Measurements from ENCODE around the gene BARX2. TPM values are rescaled to one million over a fixed set of nuclear protein-coding genes. Genes with fewer than 3 reads are reported as not detected.

BARX2 gene
- polyA plus RNA-seq, 1 of the 3 experiments (the other 2 are of a cell fraction): not detected

GRCh38 chr11:129388824-129389223 lies 13.2 kb downstream of the BARX2 start:
- no peaks in the 10 kb centered on the region for H3F3A ChIP-seq (replicated peaks; ENCODE audit: insufficient read depth)
- H3K79me2 ChIP-seq (ENCODE audit: insufficient read depth): no peaks in the 10 kb centered on the region
- H3K9me3 ChIP-seq: no peaks in the 10 kb centered on the region
- POLR2A ChIA-PET: no interaction called here
- no peak for TF ChIP-seq USF2 (IDR thresholded peaks at IDR 0.05; ENCODE audit: borderline replicate concordance, low read depth, low read length)
- no peak for TF ChIP-seq FOXJ3 (CRISPR knock-in tag; IDR thresholded peaks at IDR 0.05)
- no peak for TF ChIP-seq EP300 (IDR thresholded peaks at IDR 0.05; ENCODE audit: borderline replicate concordance in 1 of 2, low read depth in 1 of 2, low read length in 1 of 2)
- TF ChIP-seq GATA2 (CRISPR knock-in tag; IDR thresholded peaks at IDR 0.05): no peak
- no peak for TF ChIP-seq POLR2AphosphoS5 (IDR thresholded peaks at IDR 0.05; ENCODE audit: low read depth, low read length)
- no peak for TF ChIP-seq RCOR1 (IDR thresholded peaks at IDR 0.05; ENCODE audit: low read length)
- no peak for TF ChIP-seq USF1 (IDR thresholded peaks at IDR 0.05; ENCODE audit: borderline replicate concordance, low read depth)
- no peak for TF ChIP-seq EZH2phosphoT487 (IDR thresholded peaks at IDR 0.05; ENCODE audit: borderline replicate concordance, low read depth)
- TF ChIP-seq, protein P1, sequence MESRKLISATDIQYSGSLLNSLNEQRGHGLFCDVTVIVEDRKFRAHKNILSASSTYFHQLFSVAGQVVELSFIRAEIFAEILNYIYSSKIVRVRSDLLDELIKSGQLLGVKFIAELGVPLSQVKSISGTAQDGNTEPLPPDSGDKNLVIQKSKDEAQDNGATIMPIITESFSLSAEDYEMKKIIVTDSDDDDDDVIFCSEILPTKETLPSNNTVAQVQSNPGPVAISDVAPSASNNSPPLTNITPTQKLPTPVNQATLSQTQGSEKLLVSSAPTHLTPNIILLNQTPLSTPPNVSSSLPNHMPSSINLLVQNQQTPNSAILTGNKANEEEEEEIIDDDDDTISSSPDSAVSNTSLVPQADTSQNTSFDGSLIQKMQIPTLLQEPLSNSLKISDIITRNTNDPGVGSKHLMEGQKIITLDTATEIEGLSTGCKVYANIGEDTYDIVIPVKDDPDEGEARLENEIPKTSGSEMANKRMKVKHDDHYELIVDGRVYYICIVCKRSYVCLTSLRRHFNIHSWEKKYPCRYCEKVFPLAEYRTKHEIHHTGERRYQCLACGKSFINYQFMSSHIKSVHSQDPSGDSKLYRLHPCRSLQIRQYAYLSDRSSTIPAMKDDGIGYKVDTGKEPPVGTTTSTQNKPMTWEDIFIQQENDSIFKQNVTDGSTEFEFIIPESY (IDR thresholded peaks at IDR 0.05; ENCODE audit: borderline replicate concordance, low read depth): no peak
- no peak for TF ChIP-seq TEAD4 (IDR thresholded peaks at IDR 0.05; ENCODE audit: borderline replicate concordance, insufficient read depth)
- TF ChIP-seq REST (IDR thresholded peaks at IDR 0.05; ENCODE audit: low read depth, low read length): no peak
- no peak for TF ChIP-seq RFX5 (IDR thresholded peaks at IDR 0.05; ENCODE audit: low read length)
- 0% methylated on average over 2 of the region's 2 CpGs for WGBS (ENCODE audit: low lambda C conversion rate)
- no peaks in the 10 kb centered on the region for H3K36me3 ChIP-seq (replicated peaks in 1 of 2; ENCODE audit: control insufficient read depth in 1 of 2, insufficient read depth in 2 of 2, low read length in 1 of 2)
- H3K4me1 ChIP-seq (ENCODE audit: control insufficient read depth in 1 of 2, insufficient read depth in 2 of 2, low read depth in 1 of 2, low read length in 1 of 2): peaks cover 0 to 6% of the 10 kb centered on the region in 2 experiments; a peak in 1 of 4 replicates
- no peak overlapping the region for H3K9ac ChIP-seq
- H3K9me2 ChIP-seq: no peaks in the 10 kb centered on the region
- H3K27ac ChIP-seq (ENCODE audit: low read depth in 2 of 2, low read length in 1 of 2): no peak overlapping the region
- H2AFZ ChIP-seq (ENCODE audit: low read depth): no peak overlapping the region
- CTCF ChIA-PET: interaction anchor here (1.0 to 1.6 kb wide), 3 partner anchors 25 to 362 kb away, joined by 3 to 4 read pairs (median 3); no protein-coding TSS in a partner anchor
- H3K27me3 ChIP-seq (ENCODE audit: insufficient read depth): peaks cover 38% of the 10 kb centered on the region; the same call in 1 of the 2 replicates
- no peak overlapping the region for H3K4me3 ChIP-seq (ENCODE audit: low read depth in 2 of 2, low read length in 1 of 2)
- H4K20me1 ChIP-seq (ENCODE audit: insufficient read depth): no peaks in the 10 kb centered on the region
- no peak for DNase-seq
- no peak overlapping the region for H3K4me2 ChIP-seq
